Raji (cell line): ENCODE measurements around the gene ZNF205.

Experiments
- POLR2A ChIP-seq: IDR thresholded peaks from 2 replicates; pipeline ENCODE4 v1.6.1; 2011; ENCODE audit warnings: low read depth, low read length, control low read depth; ENCODE audit not compliant: insufficient read depth

The ZNF205 gene

GRCh38 chr16:3084969-3085670 lies 27.3 kb upstream of the ZNF205 start:
- no peak for TF ChIP-seq POLR2A

- TF ChIP-seq POLR2A = no peak
Observed at GRCh38 chr16:3085868-3086595, 26.4 kb upstream of the ZNF205 start.

GRCh38 chr16:3086596-3087242 lies 25.7 kb upstream of the ZNF205 start:
- no peak for TF ChIP-seq POLR2A

GRCh38 chr16:3087243-3088235 lies 24.8 kb upstream of the ZNF205 start:
- no peak for TF ChIP-seq POLR2A

GRCh38 chr16:3088450-3088849 lies 23.9 kb upstream of the ZNF205 start:
- TF ChIP-seq POLR2A = no peak

GRCh38 chr16:3088925-3089716 lies 23.3 kb upstream of the ZNF205 start:
- no peak for TF ChIP-seq POLR2A

GRCh38 chr16:3089717-3090592 lies 22.4 kb upstream of the ZNF205 start:
- no peak for TF ChIP-seq POLR2A

- TF ChIP-seq POLR2A = no peak
Observed at GRCh38 chr16:3091551-3091950, 20.8 kb upstream of the ZNF205 start.

GRCh38 chr16:3092501-3092941 lies 19.9 kb upstream of the ZNF205 start:
- no peak for TF ChIP-seq POLR2A

GRCh38 chr16:3094289-3095027 lies 17.9 kb upstream of the ZNF205 start:
- TF ChIP-seq POLR2A = no peak

GRCh38 chr16:3095869-3096268 lies 16.5 kb upstream of the ZNF205 start:
- TF ChIP-seq POLR2A = no peak

- no peak for TF ChIP-seq POLR2A
Observed at GRCh38 chr16:3096362-3096761, 16.0 kb upstream of the ZNF205 start.

GRCh38 chr16:3097266-3097665 lies 15.1 kb upstream of the ZNF205 start:
- no peak for TF ChIP-seq POLR2A
